ENCODE measurements around the gene MTHFD1L.

Gene MTHFD1L

GRCh38 chr6:151130329-151130728 is 264.8 kb downstream of the MTHFD1L start:
- TF ChIP-seq TCF4 (CRISPR knock-in tag; IDR thresholded peaks at IDR 0.05; ENCODE audit: borderline replicate concordance) (no peak), CSRNP3 (CRISPR knock-in tag; IDR thresholded peaks at IDR 0.05) (no peak), CSDC2 (CRISPR knock-in tag; IDR thresholded peaks at IDR 0.05) (no peak), PPARA (CRISPR knock-in tag; IDR thresholded peaks at IDR 0.05; ENCODE audit: borderline replicate concordance) (no peak), BACH2 (CRISPR knock-in tag; IDR thresholded peaks at IDR 0.05; ENCODE audit: borderline replicate concordance) (no peak), OSR1 (CRISPR knock-in tag; IDR thresholded peaks at IDR 0.05) (no peak), GLIS3 (CRISPR knock-in tag; IDR thresholded peaks at IDR 0.05) (no peak), SNAI2 (CRISPR knock-in tag; IDR thresholded peaks at IDR 0.05) (no peak)
- TF ChIP-seq, protein P1, sequence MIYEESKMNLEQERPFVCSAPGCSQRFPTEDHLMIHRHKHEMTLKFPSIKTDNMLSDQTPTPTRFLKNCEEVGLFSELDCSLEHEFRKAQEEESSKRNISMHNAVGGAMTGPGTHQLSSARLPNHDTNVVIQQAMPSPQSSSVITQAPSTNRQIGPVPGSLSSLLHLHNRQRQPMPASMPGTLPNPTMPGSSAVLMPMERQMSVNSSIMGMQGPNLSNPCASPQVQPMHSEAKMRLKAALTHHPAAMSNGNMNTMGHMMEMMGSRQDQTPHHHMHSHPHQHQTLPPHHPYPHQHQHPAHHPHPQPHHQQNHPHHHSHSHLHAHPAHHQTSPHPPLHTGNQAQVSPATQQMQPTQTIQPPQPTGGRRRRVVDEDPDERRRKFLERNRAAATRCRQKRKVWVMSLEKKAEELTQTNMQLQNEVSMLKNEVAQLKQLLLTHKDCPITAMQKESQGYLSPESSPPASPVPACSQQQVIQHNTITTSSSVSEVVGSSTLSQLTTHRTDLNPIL (CRISPR knock-in tag; IDR thresholded peaks at IDR 0.05; ENCODE audit: low read depth): no peak
- no peak for ATAC-seq

DNA sequence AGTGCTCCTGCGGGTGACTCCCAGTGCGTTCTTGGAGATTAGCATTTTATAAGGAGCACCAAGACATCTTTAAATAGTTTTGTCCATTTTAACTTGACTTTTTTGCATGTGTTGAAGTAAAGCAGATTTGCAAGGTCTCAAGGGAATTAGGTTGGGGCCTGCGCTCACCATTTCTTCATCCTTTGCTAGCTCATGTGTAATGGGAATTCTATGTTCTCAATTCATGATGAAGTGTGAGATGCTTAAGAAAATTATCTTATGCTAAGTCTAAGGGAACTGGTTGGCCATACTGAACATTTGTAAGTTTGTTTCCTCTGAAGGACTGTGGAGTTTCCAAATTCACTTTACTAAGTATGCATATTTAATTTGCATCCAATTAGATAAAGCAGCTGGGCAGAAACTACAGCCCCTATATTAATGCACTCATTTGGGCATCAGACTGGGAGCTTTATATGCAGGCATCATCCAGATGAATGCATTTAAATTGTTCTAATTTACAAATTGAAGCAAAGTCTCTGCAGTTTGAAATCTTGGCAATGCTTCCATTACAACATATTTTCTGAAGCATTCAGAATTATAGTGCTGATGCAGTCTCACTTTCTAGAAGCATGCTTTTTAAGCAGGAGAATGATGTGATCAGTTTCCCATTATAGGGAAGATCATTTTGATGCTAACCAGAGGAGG is 266.0 kb downstream of the MTHFD1L start:
- TF ChIP-seq PPARA (CRISPR knock-in tag; IDR thresholded peaks at IDR 0.05; ENCODE audit: borderline replicate concordance) (no peak), TOX (CRISPR knock-in tag; IDR thresholded peaks at IDR 0.05; ENCODE audit: borderline replicate concordance) (no peak), ZNF70 (CRISPR knock-in tag; IDR thresholded peaks at IDR 0.05) (no peak), BACH2 (CRISPR knock-in tag; IDR thresholded peaks at IDR 0.05; ENCODE audit: borderline replicate concordance) (no peak), ZFP3 (CRISPR knock-in tag; IDR thresholded peaks at IDR 0.05) (no peak), TSHZ2 (CRISPR knock-in tag; IDR thresholded peaks at IDR 0.05) (no peak), SNAI2 (CRISPR knock-in tag; IDR thresholded peaks at IDR 0.05) (no peak), ESRRG (CRISPR knock-in tag; IDR thresholded peaks at IDR 0.05) (no peak), ZNF565 (CRISPR knock-in tag; conservative IDR thresholded peaks at IDR 0.05; ENCODE audit: low read depth) (no peak), OSR1 (CRISPR knock-in tag; IDR thresholded peaks at IDR 0.05) (no peak), GLIS3 (CRISPR knock-in tag; IDR thresholded peaks at IDR 0.05) (no peak), ZC3H10 (CRISPR knock-in tag; IDR thresholded peaks at IDR 0.05) (no peak), ZFP30 (CRISPR knock-in tag; IDR thresholded peaks at IDR 0.05) (no peak), ISL1 (CRISPR knock-in tag; IDR thresholded peaks at IDR 0.05) (no peak), POU6F1 (CRISPR knock-in tag; IDR thresholded peaks at IDR 0.05; ENCODE audit: borderline replicate concordance, low read depth) (no peak)
- TF ChIP-seq, protein P1 (CRISPR knock-in tag; IDR thresholded peaks at IDR 0.05; ENCODE audit: low read depth): no peak
- ATAC-seq: no peak

DNA sequence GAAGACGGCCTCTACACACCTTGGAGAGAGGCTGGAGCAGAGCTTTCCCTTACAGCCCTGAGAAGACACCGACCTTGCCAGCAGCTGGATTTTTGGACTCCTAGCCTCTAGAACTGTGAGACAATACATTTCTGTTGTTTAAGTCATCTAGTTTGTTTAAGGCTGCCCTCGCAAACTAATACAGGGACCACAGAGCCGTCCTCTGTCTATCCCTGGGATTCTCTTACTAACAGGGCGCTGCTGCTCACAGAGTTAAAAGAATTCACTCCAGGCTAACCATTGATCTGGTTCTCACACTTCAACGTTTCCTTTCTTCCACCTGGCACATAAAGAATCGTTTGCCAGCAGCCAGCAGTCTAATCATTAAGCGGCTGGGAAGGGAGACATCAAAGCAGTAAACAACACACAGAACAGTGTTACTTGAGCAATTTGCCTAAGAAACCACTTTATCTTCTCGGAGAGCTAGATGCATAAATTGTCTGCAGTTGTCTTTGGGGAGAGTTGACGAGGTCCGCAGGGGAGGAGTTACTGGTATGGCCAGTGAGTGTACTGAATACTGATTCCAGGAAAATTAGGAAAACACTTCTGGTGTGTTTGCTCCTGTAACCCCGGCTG is 270.7 kb downstream of the MTHFD1L start:
- no peak for ATAC-seq
- TF ChIP-seq ZNF565 (CRISPR knock-in tag; conservative IDR thresholded peaks at IDR 0.05; ENCODE audit: low read depth) (no peak), TSHZ2 (CRISPR knock-in tag; IDR thresholded peaks at IDR 0.05) (no peak), CSRNP3 (CRISPR knock-in tag; IDR thresholded peaks at IDR 0.05) (no peak), OSR1 (CRISPR knock-in tag; IDR thresholded peaks at IDR 0.05) (no peak), ZNF70 (CRISPR knock-in tag; IDR thresholded peaks at IDR 0.05) (no peak), SNAI2 (CRISPR knock-in tag; IDR thresholded peaks at IDR 0.05) (no peak), ZFP3 (CRISPR knock-in tag; IDR thresholded peaks at IDR 0.05) (no peak), TCF4 (CRISPR knock-in tag; IDR thresholded peaks at IDR 0.05; ENCODE audit: borderline replicate concordance) (no peak), RARB (CRISPR knock-in tag; IDR thresholded peaks at IDR 0.05) (no peak), PPARA (CRISPR knock-in tag; IDR thresholded peaks at IDR 0.05; ENCODE audit: borderline replicate concordance) (no peak), ESRRG (CRISPR knock-in tag; IDR thresholded peaks at IDR 0.05) (no peak), ZC3H10 (CRISPR knock-in tag; IDR thresholded peaks at IDR 0.05) (no peak)

All from SK-N-SH treated with all-trans-retinoic acid at 6 μM for 48 hours (cell line).